Muscle layer of duodenum (tissue), 2 donors: ENCODE results near the gene ADGRA1.

Experiments
- H3K27ac ChIP-seq: one replicate; pipeline ENCODE4 v1.7.0; 2013; ENCODE audit warnings: mild to moderate bottlenecking, low read length
- H3K27me3 ChIP-seq: one replicate; pipeline ENCODE4 v1.7.0; 2013; ENCODE audit warnings: low read depth, mild to moderate bottlenecking, control low read depth, low read length
- H3K36me3 ChIP-seq, 2 donors: one replicate each; pipeline ENCODE4 v1.7.0; 2013; ENCODE audit warnings: low read length in 2 of 2, control low read depth in 1 of 2, mild to moderate bottlenecking in 1 of 2; ENCODE audit not compliant: insufficient read depth in 2 of 2, control insufficient read depth in 1 of 2
- H3K4me1 ChIP-seq, 2 donors: one replicate each; pipeline ENCODE4 v1.7.0; 2013; ENCODE audit warnings: low read length in 2 of 2, mild to moderate bottlenecking in 2 of 2, control low read depth in 1 of 2, moderate library complexity in 1 of 2; ENCODE audit not compliant: insufficient read depth in 2 of 2, control insufficient read depth in 1 of 2
- H3K4me3 ChIP-seq, 2 donors: one replicate each; pipeline ENCODE4 v1.7.0; 2013; ENCODE audit warnings: low read length in 2 of 2, low read depth in 1 of 2, mild to moderate bottlenecking in 1 of 2
- H3K9me3 ChIP-seq, 2 donors: one replicate each; pipeline ENCODE4 v1.7.0; 2013; ENCODE audit warnings: low read length in 2 of 2, control low read depth in 1 of 2, mild to moderate bottlenecking in 1 of 2; ENCODE audit not compliant: control insufficient read depth in 1 of 2
- donor health status: healthy.

ADGRA1 gene

GRCh38 chr10:133126431-133127290, 38.9 kb downstream of the ADGRA1 start:
- H3K27me3 ChIP-seq: peaks cover 4% of the 10 kb centered on the region
- H3K27ac ChIP-seq: no peak overlapping the region
- no peaks in the 10 kb centered on the region for H3K4me1 ChIP-seq
- no peaks in the 10 kb centered on the region for H3K9me3 ChIP-seq
- no peaks in the 10 kb centered on the region for H3K36me3 ChIP-seq
- no peak overlapping the region for H3K4me3 ChIP-seq

- H3K27me3 ChIP-seq: peaks cover 4% of the 10 kb centered on the region
Measured at GRCh38 chr10:133127291-133128125, 39.8 kb downstream of the ADGRA1 start.

DNA sequence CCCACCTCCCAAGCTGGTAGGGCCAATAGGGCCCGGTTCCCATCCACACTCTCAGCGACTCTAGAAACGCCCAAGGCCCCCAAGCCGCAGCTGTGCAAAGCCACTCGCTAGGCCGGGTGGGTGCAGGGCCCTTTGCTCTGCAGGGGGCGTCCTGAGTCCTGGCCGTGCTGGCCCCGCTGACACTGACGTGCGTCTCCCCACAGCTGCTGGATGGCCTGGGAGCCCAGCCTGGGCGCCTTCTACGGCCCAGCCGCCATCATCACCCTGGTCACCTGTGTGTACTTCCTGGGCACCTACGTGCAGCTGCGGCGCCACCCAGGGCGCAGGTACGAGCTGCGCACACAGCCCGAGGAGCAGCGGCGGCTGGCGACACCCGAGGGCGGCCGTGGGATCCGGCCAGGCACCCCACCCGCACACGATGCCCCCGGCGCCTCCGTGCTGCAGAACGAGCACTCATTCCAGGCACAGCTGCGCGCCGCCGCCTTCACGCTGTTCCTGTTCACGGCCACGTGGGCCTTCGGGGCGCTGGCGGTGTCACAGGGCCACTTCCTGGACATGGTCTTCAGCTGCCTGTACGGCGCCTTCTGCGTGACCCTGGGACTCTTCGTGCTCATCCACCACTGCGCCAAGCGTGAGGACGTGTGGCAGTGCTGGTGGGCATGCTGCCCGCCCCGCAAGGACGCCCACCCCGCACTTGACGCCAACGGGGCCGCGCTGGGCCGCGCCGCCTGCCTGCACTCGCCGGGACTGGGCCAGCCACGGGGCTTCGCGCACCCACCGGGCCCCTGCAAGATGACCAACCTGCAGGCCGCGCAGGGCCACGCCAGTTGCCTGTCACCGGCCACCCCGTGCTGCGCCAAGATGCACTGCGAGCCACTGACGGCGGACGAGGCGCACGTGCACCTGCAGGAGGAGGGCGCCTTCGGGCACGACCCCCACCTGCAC, 40.7 kb downstream of the ADGRA1 start:
- Histone ChIP-seq H3K27me3 (peaks cover 4% of the 10 kb centered on the region), H3K4me1 (no peaks in the 10 kb centered on the region), H3K36me3 (no peaks in the 10 kb centered on the region), H3K9me3 (no peaks in the 10 kb centered on the region), H3K4me3 (no peak overlapping the region), H3K27ac (no peak overlapping the region)

More at GRCh38 chr10:133127291-133128125, 39.8 kb downstream of the ADGRA1 start:
- H3K27ac ChIP-seq: no peak overlapping the region
- H3K9me3 ChIP-seq: no peaks in the 10 kb centered on the region
- H3K4me1 ChIP-seq: no peaks in the 10 kb centered on the region
- no peak overlapping the region for H3K4me3 ChIP-seq
- H3K36me3 ChIP-seq: no peaks in the 10 kb centered on the region

GRCh38 chr10:133129071-133129858, 41.5 kb downstream of the ADGRA1 start:
- Histone ChIP-seq H3K27me3 (peaks cover 3% of the 10 kb centered on the region), H3K9me3 (no peaks in the 10 kb centered on the region)

DNA sequence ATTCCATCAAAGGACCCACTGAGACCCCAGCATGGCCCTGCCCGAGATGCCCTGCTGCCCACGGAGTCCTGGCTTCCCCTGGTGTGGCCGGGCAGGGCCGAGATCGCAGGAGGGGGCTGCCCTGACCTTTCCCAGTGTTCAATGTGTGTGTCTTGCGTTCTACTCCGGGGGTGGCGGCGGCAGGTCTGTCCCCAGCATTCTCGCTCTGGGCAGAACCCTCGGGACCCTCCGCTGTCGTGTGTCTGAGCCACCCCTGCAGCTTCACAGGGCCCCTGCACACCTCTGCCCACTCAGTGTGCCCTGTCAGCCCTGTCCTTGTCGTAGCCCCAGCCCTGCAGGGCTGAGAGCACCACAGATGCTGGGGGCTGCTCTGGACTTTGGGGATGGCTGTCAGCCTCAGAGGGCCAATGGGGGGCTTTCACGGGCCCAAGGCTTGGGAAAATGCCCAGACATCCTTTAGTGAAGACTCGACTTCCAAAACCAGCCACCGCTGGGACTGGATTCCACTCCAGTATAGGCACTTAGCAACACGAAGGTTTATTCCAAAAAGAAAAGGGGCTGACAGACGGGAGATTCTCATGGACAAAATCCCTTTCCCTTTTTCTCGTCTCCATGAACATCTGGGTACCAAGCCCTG, 42.3 kb downstream of the ADGRA1 start:
- Histone ChIP-seq H3K27ac (no peak overlapping the region), H3K36me3 (no peaks in the 10 kb centered on the region), H3K4me3 (no peak overlapping the region), H3K9me3 (no peaks in the 10 kb centered on the region), H3K4me1 (no peaks in the 10 kb centered on the region), H3K27me3 (no peaks in the 10 kb centered on the region)

More at GRCh38 chr10:133129071-133129858, 41.5 kb downstream of the ADGRA1 start:
- Histone ChIP-seq H3K36me3 (no peaks in the 10 kb centered on the region), H3K27ac (no peak overlapping the region), H3K4me1 (no peaks in the 10 kb centered on the region), H3K4me3 (no peak overlapping the region)

DNA sequence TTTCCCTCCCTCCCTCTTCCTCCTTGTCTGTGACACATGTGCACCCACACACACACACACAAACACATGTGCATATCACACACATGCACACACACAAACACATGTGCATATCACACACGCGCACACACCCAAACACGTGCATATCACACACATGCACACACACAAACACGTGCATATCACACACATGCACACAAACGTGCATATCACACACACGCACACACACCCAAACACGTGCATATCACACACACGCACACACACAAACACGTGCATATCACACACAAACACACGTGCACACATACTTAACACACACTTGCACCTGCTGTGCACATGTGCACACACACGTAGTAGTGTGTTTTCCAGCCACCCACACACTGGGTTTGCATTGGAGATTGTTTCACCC, 42.9 kb downstream of the ADGRA1 start:
- Histone ChIP-seq H3K27ac (no peak overlapping the region), H3K9me3 (no peaks in the 10 kb centered on the region), H3K27me3 (no peaks in the 10 kb centered on the region), H3K4me1 (no peaks in the 10 kb centered on the region), H3K36me3 (no peaks in the 10 kb centered on the region), H3K4me3 (no peak overlapping the region)

DNA sequence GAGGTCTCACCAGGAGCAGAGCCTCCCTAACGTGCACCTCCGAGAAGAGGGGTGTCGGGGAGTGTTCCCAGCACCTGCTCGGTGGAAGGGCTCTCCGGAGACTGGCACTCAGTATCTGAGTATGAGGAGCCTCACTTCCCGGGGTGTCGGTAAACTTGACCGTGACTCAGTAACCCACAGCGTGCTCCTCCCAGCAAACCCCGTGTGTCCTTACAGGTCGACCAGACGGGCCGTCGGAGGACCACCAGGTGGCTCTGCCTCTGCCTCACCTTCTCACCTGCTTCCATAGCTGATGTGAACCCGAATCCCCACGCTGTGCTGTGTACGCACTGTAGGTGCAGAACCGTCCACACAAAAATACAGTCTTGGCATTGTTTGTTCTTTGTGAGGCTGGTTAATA, 43.3 kb downstream of the ADGRA1 start:
- H3K4me1 ChIP-seq: no peaks in the 10 kb centered on the region
- no peaks in the 10 kb centered on the region for H3K27me3 ChIP-seq
- H3K4me3 ChIP-seq: no peak overlapping the region
- no peak overlapping the region for H3K27ac ChIP-seq
- no peaks in the 10 kb centered on the region for H3K36me3 ChIP-seq
- no peaks in the 10 kb centered on the region for H3K9me3 ChIP-seq

DNA sequence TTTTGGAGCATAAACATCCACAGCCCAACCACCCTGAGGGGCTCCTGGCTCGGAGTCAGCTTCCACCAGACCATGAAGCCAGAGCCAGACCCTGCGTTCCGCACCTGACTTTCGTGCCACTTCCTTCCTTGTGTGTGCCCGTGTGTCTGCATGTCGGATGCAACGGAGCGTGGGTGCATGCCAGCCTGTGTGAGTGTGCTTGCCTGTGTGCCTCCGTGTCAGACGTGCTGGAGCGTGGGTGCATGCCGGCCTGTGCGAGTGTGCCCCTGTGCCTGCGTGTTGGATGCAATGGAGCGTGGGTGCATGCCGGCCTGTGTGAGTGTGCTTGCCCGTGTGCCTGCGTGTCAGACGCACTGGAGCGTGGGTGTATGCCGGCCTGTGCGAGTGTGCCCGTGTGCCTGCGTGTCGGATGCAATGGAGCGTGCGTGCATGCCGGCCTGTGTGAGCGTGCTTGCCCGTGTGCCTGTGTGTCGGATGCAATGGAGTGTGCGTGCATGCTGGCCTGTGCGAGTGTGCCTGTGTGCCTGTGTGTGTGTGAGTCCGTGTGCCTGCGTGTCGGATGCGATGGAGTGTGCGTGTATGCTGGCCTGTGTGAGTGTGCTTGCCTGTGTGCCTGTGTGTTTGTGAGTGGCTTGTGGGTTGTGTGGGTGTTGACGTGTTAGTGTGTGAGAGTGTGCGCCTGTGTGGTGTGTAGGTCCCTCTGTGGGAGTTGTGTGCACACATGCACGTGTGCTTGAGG, 44.2 kb downstream of the ADGRA1 start:
- Histone ChIP-seq H3K9me3 (no peaks in the 10 kb centered on the region), H3K4me1 (no peaks in the 10 kb centered on the region), H3K27ac (no peak overlapping the region), H3K4me3 (no peak overlapping the region), H3K36me3 (no peaks in the 10 kb centered on the region), H3K27me3 (no peaks in the 10 kb centered on the region)

- Histone ChIP-seq H3K27ac (no peak overlapping the region), H3K9me3 (no peaks in the 10 kb centered on the region), H3K27me3 (no peaks in the 10 kb centered on the region), H3K36me3 (no peaks in the 10 kb centered on the region), H3K4me3 (no peak overlapping the region), H3K4me1 (no peaks in the 10 kb centered on the region)
Measured at GRCh38 chr10:133132473-133133291, 45.0 kb downstream of the ADGRA1 start.
